ENCODE measurements around the gene ROR2.

Gene ROR2

GRCh38 chr9:91751922-91752321 lies 198.1 kb downstream of the ROR2 start:
- DNase-seq (ENCODE audit: extremely low read depth, low read depth), result no peak
- no peak overlapping the region for H3K4me3 ChIP-seq (replicated peaks; ENCODE audit: low read depth, low read length)
- TF ChIP-seq CTCF (IDR thresholded peaks at IDR 0.05; ENCODE audit: low read depth, low read length, missing control alignments), result no peak

GRCh38 chr9:91750343-91750742 lies 199.7 kb downstream of the ROR2 start:
- H3K4me3 ChIP-seq (replicated peaks; ENCODE audit: low read depth, low read length), result no peak overlapping the region
- no peak for DNase-seq (ENCODE audit: extremely low read depth, low read depth)
- peak; percentile 13 for TF ChIP-seq CTCF (IDR thresholded peaks at IDR 0.05; ENCODE audit: low read depth, low read length, missing control alignments)

GRCh38 chr9:91746904-91747303 lies 203.1 kb downstream of the ROR2 start:
- no peak for TF ChIP-seq CTCF (IDR thresholded peaks at IDR 0.05; ENCODE audit: low read depth, low read length, missing control alignments)
- DNase-seq (ENCODE audit: extremely low read depth, low read depth), result no peak
- H3K4me3 ChIP-seq (replicated peaks; ENCODE audit: low read depth, low read length), result no peak overlapping the region

- no peak for TF ChIP-seq CTCF (IDR thresholded peaks at IDR 0.05; ENCODE audit: low read depth, low read length, missing control alignments)
- H3K4me3 ChIP-seq (replicated peaks; ENCODE audit: low read depth, low read length), result no peak overlapping the region
- no peak for DNase-seq (ENCODE audit: extremely low read depth, low read depth)
Observed at GRCh38 chr9:91746357-91746756, 203.7 kb downstream of the ROR2 start.

- no peak for TF ChIP-seq CTCF (IDR thresholded peaks at IDR 0.05; ENCODE audit: low read depth, low read length, missing control alignments)
- H3K4me3 ChIP-seq (replicated peaks; ENCODE audit: low read depth, low read length), result no peak overlapping the region
- DNase-seq (ENCODE audit: extremely low read depth, low read depth), result no peak
Observed at GRCh38 chr9:91744114-91744513, 205.9 kb downstream of the ROR2 start.

GRCh38 chr9:91741522-91741921 lies 208.5 kb downstream of the ROR2 start:
- DNase-seq (ENCODE audit: extremely low read depth, low read depth), result no peak
- TF ChIP-seq CTCF (IDR thresholded peaks at IDR 0.05; ENCODE audit: low read depth, low read length, missing control alignments), result no peak
- H3K4me3 ChIP-seq (replicated peaks; ENCODE audit: low read depth, low read length), result no peak overlapping the region

GRCh38 chr9:91740701-91741100 lies 209.3 kb downstream of the ROR2 start:
- H3K4me3 ChIP-seq (replicated peaks; ENCODE audit: low read depth, low read length), result no peak overlapping the region
- DNase-seq (ENCODE audit: extremely low read depth, low read depth), result no peak
- TF ChIP-seq CTCF (IDR thresholded peaks at IDR 0.05; ENCODE audit: low read depth, low read length, missing control alignments), result no peak

Measured in HFF-Myc (cell line).